Measurements from ENCODE around the gene TLCD1.

TLCD1 gene

GRCh38 chr17:28744972-28745785, 19.1 kb upstream of the TLCD1 start:
- peak overlapping the region; percentile 99 for H3K9ac ChIP-seq (ENCODE audit: low read length)
- H3K27me3 ChIP-seq (ENCODE audit: control insufficient read depth, insufficient read depth, low read length) = no peaks in the 10 kb centered on the region
- H3K27ac ChIP-seq (ENCODE audit: low read length) = peak overlapping the region; percentile 99
- peaks cover 21% of the 10 kb centered on the region for H3K4me1 ChIP-seq (ENCODE audit: control insufficient read depth, low read depth, low read length)
- peaks cover 35% of the 10 kb centered on the region for H3K36me3 ChIP-seq (ENCODE audit: control insufficient read depth, low read depth, low read length)
- H3K9me3 ChIP-seq (ENCODE audit: control insufficient read depth, low read depth, low read length) = no peaks in the 10 kb centered on the region
- peak overlapping the region; percentile 99 for H3K4me3 ChIP-seq (ENCODE audit: low read length)

GRCh38 chr17:28744104-28744971, 18.3 kb upstream of the TLCD1 start:
- Histone ChIP-seq H3K9ac (ENCODE audit: low read length) (peak overlapping the region; percentile 99), H3K36me3 (ENCODE audit: control insufficient read depth, low read depth, low read length) (peaks cover 29% of the 10 kb centered on the region), H3K9me3 (ENCODE audit: control insufficient read depth, low read depth, low read length) (no peaks in the 10 kb centered on the region), H3K27me3 (ENCODE audit: control insufficient read depth, insufficient read depth, low read length) (no peaks in the 10 kb centered on the region), H3K27ac (ENCODE audit: low read length) (peak overlapping the region; percentile 99), H3K4me1 (ENCODE audit: control insufficient read depth, low read depth, low read length) (peaks cover 20% of the 10 kb centered on the region), H3K4me3 (ENCODE audit: low read length) (peak overlapping the region; percentile 99)

DNA sequence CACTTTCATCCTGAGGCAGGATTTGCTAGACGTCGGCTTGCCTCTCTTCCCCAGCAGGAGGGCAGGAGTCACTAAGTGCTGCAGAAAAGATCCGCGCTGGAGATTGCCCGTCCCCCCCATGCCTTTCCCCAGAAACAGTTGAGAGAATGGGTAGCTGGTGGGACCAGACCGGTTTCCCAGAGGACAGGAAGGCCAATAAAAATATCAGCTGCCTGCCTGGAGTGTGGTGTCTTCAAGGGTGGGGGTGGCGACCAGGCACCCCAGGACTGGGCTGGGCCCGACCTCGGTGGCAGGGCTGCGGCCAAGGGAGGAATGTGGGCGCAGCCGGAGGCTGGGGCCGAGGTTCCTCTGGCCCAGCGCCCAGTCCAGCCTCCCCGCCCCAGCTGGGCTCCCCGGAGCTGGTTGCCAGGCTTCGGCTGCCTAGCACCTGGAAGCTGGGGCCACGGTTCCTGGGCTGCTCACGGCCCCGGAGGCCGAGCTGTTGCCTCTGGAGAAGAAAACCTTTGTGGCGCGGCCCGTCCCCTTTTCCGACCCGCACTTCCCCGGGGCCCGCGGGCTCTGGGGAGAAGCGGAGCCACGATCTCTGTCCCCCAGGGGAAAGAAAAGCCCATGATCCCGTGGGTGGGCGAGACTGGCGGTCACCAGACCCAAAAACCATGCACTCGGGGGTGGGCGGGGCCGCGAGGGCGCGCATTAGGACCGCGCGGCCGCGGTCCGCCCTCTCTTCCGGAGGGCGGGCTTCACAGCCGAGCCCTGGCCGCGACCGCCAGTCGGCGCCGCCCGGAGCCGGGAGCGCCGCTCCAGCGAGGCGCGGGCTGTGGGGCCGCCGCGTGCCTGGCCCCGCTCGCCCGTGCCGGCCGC, 17.4 kb upstream of the TLCD1 start, which contains the start of gene TRAF4:
TRAF4 (plus strand) TSS at position 769 of the 861 bp plus-strand sequence. CDS start 102 bp downstream, outside the sequence.
- Histone ChIP-seq H3K9ac (ENCODE audit: low read length) (peak within 1 kb of the TSS; percentile 99), H3K4me1 (ENCODE audit: control insufficient read depth, low read depth, low read length) (peaks cover 20% of the 10 kb centered on the region), H3K9me3 (ENCODE audit: control insufficient read depth, low read depth, low read length) (no peaks in the 10 kb centered on the region), H3K27ac (ENCODE audit: low read length) (peak within 1 kb of the TSS; percentile 99), H3K27me3 (ENCODE audit: control insufficient read depth, insufficient read depth, low read length) (no peaks in the 10 kb centered on the region), H3K4me3 (ENCODE audit: low read length) (peak within 1 kb of the TSS; percentile 99), H3K36me3 (ENCODE audit: control insufficient read depth, low read depth, low read length) (peaks cover 24% of the 10 kb centered on the region)

DNA sequence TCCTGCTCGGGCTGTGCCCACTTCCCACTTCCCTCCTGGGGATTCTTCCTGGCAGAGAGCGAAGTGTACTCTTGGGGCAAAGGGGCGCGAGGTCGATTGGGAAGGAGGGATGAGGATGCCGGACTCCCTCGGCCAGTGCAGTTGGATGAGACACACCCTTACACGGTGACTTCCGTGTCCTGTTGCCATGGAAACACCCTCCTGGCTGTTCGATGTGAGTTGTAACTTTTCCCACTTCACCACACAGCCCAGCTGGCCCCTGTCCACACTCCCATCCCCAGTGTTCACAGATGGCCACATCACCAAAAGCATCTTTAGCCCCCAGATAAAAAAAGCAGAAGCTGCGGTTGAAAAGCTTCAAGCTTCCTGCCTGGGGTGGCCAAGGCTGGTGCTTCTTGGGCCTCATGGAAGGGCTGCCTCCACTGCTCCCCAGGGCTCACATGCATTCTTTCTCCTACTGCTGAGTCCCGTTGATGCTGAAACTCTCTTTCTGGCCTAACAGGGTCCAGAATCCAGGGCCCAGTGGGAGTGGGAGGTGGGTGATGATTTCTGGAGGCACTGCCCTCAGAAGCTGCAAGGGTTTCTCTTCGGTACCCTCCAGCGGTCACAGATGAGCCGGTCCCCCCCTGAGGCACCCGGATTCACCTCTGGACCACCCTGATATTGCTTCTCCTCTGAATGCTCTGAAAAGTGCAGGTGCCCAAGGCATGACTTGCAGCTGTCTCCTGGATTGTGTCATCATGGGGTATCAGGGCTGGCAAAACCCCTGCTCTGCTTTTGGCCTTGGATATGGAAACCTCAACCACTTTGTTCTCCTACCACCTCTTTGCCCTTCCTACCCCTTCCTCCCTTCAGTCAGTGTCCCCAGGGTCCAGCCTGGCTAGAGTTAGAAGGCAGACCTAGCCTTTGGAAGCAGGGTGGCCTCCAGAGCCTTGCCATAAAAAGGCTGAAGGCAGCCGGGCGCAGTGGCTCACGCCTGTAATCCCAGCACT, 15.6 kb upstream of the TLCD1 start:
- peaks cover 12% of the 10 kb centered on the region for H3K4me1 ChIP-seq (ENCODE audit: control insufficient read depth, low read depth, low read length)
- no peaks in the 10 kb centered on the region for H3K27me3 ChIP-seq (ENCODE audit: control insufficient read depth, insufficient read depth, low read length)
- H3K9ac ChIP-seq (ENCODE audit: low read length) = no peak overlapping the region
- no peaks in the 10 kb centered on the region for H3K9me3 ChIP-seq (ENCODE audit: control insufficient read depth, low read depth, low read length)
- peaks cover 8% of the 10 kb centered on the region for H3K36me3 ChIP-seq (ENCODE audit: control insufficient read depth, low read depth, low read length)
- no peak overlapping the region for H3K4me3 ChIP-seq (ENCODE audit: low read length)
- no peak overlapping the region for H3K27ac ChIP-seq (ENCODE audit: low read length)

DNA sequence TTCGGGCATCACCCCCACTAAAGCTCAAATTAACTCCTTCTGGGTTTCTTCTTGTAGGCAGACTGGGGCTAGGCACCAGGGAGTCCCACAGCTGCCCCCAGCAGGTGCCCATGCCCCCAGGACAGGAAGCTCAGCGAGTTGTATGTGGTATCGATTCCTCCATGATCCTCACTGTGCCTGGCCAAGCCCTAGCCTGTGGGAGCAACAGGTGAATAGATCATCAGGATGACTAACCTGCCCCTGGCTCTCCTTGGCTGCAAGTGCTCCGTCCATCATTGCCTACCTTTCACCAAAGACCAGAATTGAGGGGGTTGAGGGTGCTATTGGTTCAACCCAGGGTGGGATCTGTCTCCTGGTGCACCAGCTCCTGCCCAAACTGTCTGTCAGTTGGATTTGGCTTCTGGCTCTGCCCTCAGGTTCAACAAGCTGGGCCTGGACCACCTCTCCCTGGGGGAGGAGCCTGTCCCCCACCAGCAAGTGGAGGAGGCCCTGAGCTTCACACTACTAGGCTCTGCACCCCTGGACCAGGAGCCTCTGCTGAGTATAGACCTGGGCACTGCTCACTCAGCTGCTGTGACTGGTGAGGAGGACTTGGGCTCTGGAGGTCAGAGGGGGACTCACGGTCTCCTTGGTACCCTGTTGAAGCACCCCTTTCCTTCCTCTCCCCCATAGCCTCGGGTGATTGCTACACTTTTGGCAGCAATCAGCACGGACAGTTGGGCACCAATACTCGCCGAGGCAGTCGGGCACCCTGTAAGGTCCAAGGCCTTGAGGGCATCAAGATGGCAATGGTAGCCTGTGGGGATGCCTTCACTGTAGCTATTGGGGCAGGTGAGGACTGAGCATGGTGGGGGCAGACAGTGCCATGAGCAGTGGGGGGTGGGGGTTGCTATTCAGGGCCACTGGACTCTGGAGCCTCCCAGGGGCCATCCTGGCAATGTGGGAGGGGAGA, 14.6 kb upstream of the TLCD1 start:
- Histone ChIP-seq H3K4me3 (ENCODE audit: low read length) (no peak overlapping the region), H3K27ac (ENCODE audit: low read length) (no peak overlapping the region), H3K4me1 (ENCODE audit: control insufficient read depth, low read depth, low read length) (peaks cover 3% of the 10 kb centered on the region), H3K36me3 (ENCODE audit: control insufficient read depth, low read depth, low read length) (peaks cover 4% of the 10 kb centered on the region), H3K9me3 (ENCODE audit: control insufficient read depth, low read depth, low read length) (no peaks in the 10 kb centered on the region), H3K27me3 (ENCODE audit: control insufficient read depth, insufficient read depth, low read length) (no peaks in the 10 kb centered on the region), H3K9ac (ENCODE audit: low read length) (no peak overlapping the region)

DNA sequence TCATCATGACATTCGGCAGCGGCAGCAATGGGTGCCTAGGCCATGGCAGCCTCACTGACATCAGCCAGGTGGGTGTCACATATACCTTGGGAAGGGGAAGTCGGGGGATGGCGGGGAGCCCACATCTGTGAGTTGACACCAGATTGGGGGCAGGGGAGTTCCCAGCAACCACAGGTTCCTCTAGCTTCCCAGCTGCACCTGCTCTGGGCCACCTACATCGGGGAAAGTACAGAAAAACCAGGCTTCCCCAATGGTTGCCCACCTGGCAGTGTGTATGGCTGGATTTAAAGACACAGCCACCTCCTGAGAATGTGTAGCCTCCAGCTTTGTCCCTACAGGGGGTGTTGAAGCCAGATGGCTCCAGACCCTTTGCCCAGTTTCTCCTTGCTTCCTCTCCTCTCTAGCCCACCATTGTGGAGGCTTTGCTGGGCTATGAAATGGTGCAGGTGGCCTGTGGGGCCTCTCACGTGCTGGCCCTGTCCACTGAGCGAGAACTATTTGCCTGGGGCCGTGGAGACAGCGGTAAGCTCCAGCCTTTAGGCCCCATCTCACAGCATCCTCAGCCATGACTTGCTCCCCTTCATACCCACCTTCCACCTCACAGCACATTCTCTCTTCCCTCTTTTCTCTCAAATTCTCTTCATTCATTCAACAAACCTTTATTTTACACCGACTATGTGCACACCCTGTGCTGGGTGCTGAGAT, 12.8 kb upstream of the TLCD1 start:
- Histone ChIP-seq H3K4me3 (ENCODE audit: low read length) (no peak overlapping the region), H3K27ac (ENCODE audit: low read length) (no peak overlapping the region), H3K9me3 (ENCODE audit: control insufficient read depth, low read depth, low read length) (no peaks in the 10 kb centered on the region), H3K27me3 (ENCODE audit: control insufficient read depth, insufficient read depth, low read length) (no peaks in the 10 kb centered on the region), H3K36me3 (ENCODE audit: control insufficient read depth, low read depth, low read length) (peaks cover 4% of the 10 kb centered on the region), H3K4me1 (ENCODE audit: control insufficient read depth, low read depth, low read length) (no peaks in the 10 kb centered on the region), H3K9ac (ENCODE audit: low read length) (no peak overlapping the region)

GRCh38 chr17:28737770-28738679, 12.0 kb upstream of the TLCD1 start:
- Histone ChIP-seq H3K4me3 (ENCODE audit: low read length) (no peak overlapping the region), H3K4me1 (ENCODE audit: control insufficient read depth, low read depth, low read length) (no peaks in the 10 kb centered on the region), H3K36me3 (ENCODE audit: control insufficient read depth, low read depth, low read length) (peaks cover 4% of the 10 kb centered on the region), H3K9me3 (ENCODE audit: control insufficient read depth, low read depth, low read length) (no peaks in the 10 kb centered on the region), H3K27me3 (ENCODE audit: control insufficient read depth, insufficient read depth, low read length) (no peaks in the 10 kb centered on the region), H3K27ac (ENCODE audit: low read length) (no peak overlapping the region), H3K9ac (ENCODE audit: low read length) (no peak overlapping the region)

DNA sequence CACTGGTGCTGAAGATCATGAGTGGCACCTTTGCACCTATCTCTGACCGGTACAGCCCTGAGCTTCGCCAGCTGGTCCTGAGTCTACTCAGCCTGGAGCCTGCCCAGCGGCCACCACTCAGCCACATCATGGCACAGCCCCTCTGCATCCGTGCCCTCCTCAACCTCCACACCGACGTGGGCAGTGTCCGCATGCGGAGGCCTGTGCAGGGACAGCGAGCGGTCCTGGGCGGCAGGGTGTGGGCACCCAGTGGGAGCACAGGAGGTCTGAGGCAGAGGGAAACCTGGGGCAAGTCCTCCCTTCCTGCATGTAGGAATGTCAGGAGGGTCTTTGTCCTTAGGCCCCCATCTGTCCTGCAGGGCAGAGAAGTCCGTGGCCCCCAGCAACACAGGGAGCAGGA, 11.3 kb upstream of the TLCD1 start:
- Histone ChIP-seq H3K4me1 (ENCODE audit: control insufficient read depth, low read depth, low read length) (no peaks in the 10 kb centered on the region), H3K27ac (ENCODE audit: low read length) (no peak overlapping the region), H3K27me3 (ENCODE audit: control insufficient read depth, insufficient read depth, low read length) (no peaks in the 10 kb centered on the region), H3K4me3 (ENCODE audit: low read length) (no peak overlapping the region), H3K9ac (ENCODE audit: low read length) (no peak overlapping the region), H3K9me3 (ENCODE audit: control insufficient read depth, low read depth, low read length) (no peaks in the 10 kb centered on the region), H3K36me3 (ENCODE audit: control insufficient read depth, low read depth, low read length) (peaks cover 4% of the 10 kb centered on the region)
